GM19043 (cell line): ENCODE results near the gene AMACR.
"Not testable (repeated sequence)": the region's sequence is repeated elsewhere in the genome, so short reads cannot be mapped to it uniquely, and the experiment has no call there.

Source experiments
- ATAC-seq: cut with Tn5 transposase; IDR thresholded peaks from one replicate; pipeline ENCODE4 v1.9.1; 2021; ENCODE audit warnings: low read depth; ENCODE audit not compliant: unreplicated experiment

AMACR gene

GRCh38 chr5:33975852-33976251 lies 32.0 kb downstream of the AMACR start:
- no peak for ATAC-seq

- peak; percentile 47 for ATAC-seq
Measured at GRCh38 chr5:33973271-33973670, 34.6 kb downstream of the AMACR start.

GRCh38 chr5:33969572-33970452 lies 38.0 kb downstream of the AMACR start:
- peak; percentile 75 for ATAC-seq

GRCh38 chr5:33968211-33969005 lies 39.4 kb downstream of the AMACR start:
- ATAC-seq: no peak

- ATAC-seq: no peak
Measured at GRCh38 chr5:33966805-33967204, 41.0 kb downstream of the AMACR start.

- no peak for ATAC-seq
Measured at GRCh38 chr5:33964132-33964700, 43.6 kb downstream of the AMACR start.

- no peak for ATAC-seq
Measured at GRCh38 chr5:33958176-33958575, 49.7 kb downstream of the AMACR start.

- ATAC-seq: no peak
Measured at GRCh38 chr5:33957577-33958150, 50.2 kb downstream of the AMACR start.

- ATAC-seq: not testable (repeated sequence)
Measured at GRCh38 chr5:33952175-33952574, 55.7 kb downstream of the AMACR start.

- ATAC-seq: no peak
Measured at GRCh38 chr5:33944543-33945132, 63.2 kb downstream of the AMACR start.

GRCh38 chr5:33941090-33941489 lies 66.8 kb downstream of the AMACR start:
- ATAC-seq: no peak

GRCh38 chr5:33939556-33940262 lies 68.1 kb downstream of the AMACR start:
- no peak for ATAC-seq

GRCh38 chr5:33938881-33939280 lies 69.0 kb downstream of the AMACR start:
- no peak for ATAC-seq

GRCh38 chr5:33938507-33938796 lies 69.4 kb downstream of the AMACR start:
- ATAC-seq: no peak

- no peak for ATAC-seq
Measured at GRCh38 chr5:33937707-33938506, 69.9 kb downstream of the AMACR start.

- ATAC-seq: no peak
Measured at GRCh38 chr5:33937017-33937706, 70.7 kb downstream of the AMACR start.

GRCh38 chr5:33936381-33937016 lies 71.4 kb downstream of the AMACR start, which contains the start of gene RXFP3:
Gene RXFP3, plus strand, starts transcription at chr5:33936386. Its CDS starts 355 bp downstream, at chr5:33936741.
- ATAC-seq: no peak
